Endometrial microvascular endothelial cells (primary cell): Measurements from ENCODE around the gene KRT80. TPM values are rescaled to one million over a fixed set of nuclear protein-coding genes. Genes with fewer than 3 reads are reported as not detected.

Source experiments
- in situ Hi-C: cut with HindIII; loops from 2 replicates; pipeline ENCODE4 v1.10.0; 2017; ENCODE audit warnings: low sequenced_read_pairs, low pct_unique_long_range_greater_than_20kb; ENCODE audit errors: inconsistent ontology term
- total RNA-seq: library from RNA; depleted of rRNA; stranded (reverse); fragments of >200 nt; gene quantifications from one replicate; pipeline ENCODE4 v1.2.3, GENCODE V29; 2015; ENCODE audit errors: inconsistent ontology term

The KRT80 gene
- total RNA-seq, 1 donor from 2014 or later: 6.2 TPM

DNA sequence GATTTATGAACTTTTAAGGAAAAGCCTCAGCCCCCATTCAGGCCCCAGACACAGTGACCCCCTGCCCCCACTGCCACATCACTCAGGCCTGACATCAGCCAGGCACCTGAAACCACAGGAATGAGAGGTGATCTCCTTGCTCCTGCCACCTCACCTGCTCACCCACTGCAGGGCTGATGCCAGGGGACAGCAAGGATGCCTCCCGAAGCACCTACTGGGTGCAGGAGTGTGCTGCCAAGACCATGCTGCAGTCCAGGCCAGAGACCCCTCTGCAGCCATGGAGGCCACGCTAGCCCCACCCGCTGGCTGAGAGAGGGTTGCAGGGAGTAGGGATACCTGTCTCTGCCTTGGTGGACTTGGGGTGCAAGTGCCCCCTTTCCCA lies 22.6 kb upstream of the KRT80 start:
- in situ Hi-C loops: loop anchor here (10.0 kb wide), 1 partner anchor 70 kb away; no protein-coding TSS in a partner anchor

DNA sequence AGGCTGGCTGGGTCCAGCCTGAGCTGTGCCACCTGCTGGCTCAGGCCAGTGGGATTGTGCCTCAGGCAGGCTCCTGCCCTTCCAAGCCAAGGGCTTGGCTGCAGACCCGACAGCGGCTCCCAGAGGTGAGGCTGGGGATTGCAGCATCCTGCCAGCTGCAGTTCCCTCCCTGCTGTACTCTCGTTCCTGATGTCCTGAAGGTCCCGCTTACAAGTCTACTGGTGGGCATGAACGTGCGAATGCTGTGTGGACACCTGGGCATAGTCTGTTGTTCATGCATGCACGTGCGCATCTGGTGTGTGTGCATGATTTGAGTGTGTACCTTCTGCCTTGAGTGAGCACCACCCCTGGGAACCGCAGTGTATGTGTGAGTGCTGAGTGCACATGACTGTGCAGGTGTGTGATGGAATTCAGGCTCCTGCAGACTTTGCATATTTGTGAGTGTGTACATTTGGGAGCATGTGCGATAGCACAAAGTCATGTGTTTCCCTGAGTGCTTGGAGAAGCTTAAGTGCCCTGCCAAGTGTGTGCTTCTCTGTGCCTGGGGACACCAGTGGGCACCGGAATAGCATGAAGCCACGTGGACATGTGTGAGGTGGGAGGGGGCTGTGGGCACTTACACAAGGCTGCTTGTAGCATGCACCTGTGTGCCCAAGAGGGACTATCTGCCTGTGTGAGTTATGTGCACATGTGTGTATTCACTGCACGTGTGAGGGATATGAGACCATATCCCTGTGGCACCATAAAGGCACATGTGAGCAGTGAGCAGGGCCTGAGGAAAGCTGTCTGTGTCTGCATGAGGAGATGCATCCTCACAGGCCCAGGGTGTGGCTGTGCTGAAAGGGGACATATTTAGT lies 22.0 kb upstream of the KRT80 start:
- in situ Hi-C loops: loop anchor here (10.0 kb wide), 1 partner anchor 71 kb away; no protein-coding TSS in a partner anchor

DNA sequence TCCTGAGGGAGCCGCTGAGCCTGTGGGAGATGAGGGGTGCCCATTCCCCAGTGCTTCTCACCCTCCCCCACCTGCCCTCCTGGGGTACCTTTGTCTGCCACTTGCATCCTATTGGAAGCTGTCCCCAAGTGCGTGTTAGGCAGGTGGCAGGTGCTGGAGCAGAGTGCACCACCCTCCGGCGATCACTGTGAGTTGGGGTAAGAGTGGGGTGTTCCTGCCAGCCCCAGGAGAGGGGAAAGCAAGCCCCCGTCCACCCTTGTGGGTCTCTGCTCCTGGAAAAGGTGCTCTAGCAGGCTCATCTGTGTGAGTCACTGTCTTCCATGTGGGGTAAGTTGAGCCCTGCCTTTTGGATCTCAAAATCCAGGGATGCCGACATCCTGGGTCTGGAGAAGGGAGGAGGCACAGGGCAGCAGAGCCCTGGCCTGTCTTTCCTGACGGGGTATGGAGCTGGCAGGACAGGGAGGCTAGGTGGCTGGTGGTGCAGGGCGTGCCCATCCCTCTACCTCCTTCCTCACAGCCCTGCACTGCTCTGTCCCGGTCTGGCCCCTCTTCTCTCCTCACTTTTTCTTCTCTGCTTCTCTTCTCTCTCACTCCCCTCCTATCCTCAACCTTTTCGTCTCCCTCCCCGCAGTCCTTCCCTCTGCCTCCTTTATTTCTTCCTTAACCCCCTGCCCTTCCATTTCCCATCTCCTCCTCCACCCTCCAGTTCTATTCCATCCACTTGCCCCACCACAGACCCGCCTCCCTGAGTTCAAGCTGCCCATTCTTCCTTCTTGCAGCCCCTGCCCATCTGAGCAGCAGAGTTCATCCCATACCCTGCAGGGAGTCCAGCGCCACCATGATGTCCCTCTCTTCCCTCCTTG lies 21.1 kb upstream of the KRT80 start:
- in situ Hi-C loops: loop anchor here (10.0 kb wide), 1 partner anchor 72 kb away; no protein-coding TSS in a partner anchor

DNA sequence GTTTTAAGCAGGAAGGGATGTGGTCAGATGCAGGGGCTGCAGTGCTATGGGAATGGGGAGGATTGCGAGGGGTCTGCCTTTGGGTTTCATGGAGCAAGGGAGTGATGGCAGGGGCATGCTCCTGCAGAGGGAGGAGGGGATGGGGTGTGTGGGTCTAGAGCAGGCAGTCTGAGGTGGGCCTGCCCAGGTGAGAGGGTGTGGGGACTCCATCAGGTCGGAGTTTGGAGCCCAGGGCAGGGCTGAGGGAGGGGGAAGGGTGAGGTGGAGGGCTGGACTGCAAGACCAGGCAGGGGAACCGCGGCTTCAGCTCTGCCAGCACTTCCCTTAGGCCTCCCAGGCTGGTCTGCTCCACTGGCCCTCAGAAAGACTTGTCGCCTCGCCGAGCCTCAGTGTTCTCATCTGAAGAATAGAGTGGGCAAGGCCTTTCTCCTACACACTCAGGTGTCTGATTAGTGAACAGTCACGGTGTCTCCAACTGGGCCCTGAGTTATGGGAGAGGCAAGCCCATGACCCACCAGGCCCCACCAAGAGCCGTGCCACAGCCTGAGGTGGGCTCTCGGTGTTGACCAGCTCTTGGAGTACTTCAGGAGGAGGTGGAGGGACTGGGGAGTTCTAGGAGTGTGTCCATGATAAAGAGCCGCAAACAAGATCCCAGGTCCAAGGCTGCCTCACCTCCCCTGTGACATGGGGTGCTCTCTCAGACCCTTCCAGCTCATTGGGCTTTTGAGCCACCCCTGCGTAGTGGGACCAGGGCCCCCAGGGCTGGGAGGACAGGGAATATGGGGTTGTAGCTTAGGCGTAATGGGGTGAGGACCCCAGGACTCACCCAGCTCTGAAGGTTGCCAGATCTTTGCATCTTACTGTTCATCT lies 20.1 kb upstream of the KRT80 start:
- in situ Hi-C loops: loop anchor here (10.0 kb wide), 1 partner anchor 73 kb away; no protein-coding TSS in a partner anchor

GRCh38 chr12:52210925-52211650 lies 19.3 kb upstream of the KRT80 start:
- in situ Hi-C loops: loop anchor here (10.0 kb wide), 1 partner anchor 74 kb away; no protein-coding TSS in a partner anchor

- in situ Hi-C loops: loop anchor here (10.0 kb wide), 1 partner anchor 74 kb away; no protein-coding TSS in a partner anchor
Measured at GRCh38 chr12:52210186-52210924, 18.5 kb upstream of the KRT80 start.

GRCh38 chr12:52209321-52209720 lies 17.5 kb upstream of the KRT80 start:
- in situ Hi-C loops: no loop called here

GRCh38 chr12:52208424-52209165 lies 16.8 kb upstream of the KRT80 start:
- in situ Hi-C loops: no loop called here

GRCh38 chr12:52207895-52208294 lies 16.1 kb upstream of the KRT80 start:
- in situ Hi-C loops: no loop called here

DNA sequence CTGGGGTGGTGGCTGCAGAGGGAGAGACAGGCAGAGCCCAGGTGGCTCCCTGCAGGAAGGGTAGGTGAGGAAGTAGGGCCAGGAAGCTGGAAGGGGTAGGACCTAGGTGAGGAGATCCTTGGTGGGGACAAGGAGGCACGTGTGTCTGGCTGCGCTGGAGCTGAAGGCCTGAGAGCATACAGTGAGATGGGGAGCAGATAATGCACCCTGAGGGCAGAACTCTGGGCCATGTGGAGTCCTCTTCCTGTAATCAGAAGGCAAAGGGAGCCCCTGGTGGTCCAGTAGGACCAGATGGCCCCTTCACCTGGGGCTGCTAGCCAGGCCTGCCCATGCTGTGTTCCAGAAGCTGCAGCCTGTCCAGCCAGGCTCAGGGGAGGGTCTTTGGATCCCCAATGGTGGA lies 15.3 kb upstream of the KRT80 start:
- in situ Hi-C loops: no loop called here

DNA sequence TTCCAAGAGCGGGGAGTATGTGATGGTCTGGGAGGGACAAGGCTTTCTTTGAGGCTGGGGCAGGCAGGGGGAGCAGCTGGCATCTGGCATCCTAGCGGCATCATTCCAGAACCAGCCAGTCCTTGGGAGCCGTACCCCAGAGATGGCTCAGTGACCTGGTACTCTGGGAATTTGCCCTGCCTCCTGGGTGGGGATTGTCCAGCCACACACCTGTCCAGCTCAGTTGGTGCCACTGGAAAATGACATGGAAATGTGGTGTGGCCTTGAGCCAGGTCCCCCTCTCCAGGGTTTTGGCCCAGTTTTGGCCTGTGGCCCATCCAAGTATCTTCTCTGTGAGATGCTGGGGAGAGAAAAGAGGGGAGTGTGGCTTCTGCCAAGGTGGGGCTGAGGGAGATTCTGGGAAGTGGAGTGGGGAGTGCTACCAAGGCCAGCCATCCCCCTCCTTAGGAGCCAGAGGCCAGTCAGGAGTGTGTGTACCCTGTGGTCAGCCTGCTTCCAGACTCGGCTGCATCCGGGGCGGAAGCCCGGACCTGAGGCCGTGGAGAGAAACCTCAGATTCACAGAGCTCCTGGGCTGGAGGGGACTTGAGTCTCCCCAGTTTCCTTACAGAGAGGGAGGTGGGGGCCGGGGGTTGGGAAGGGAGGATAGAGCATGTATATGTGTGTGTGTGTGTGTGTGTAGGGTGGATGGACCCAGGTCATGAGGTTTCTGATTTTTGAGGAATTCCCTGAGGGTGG lies 14.7 kb upstream of the KRT80 start:
- in situ Hi-C loops: no loop called here

GRCh38 chr12:52205612-52206303 lies 13.9 kb upstream of the KRT80 start:
- in situ Hi-C loops: no loop called here

- in situ Hi-C loops: no loop called here
Measured at GRCh38 chr12:52204931-52205505, 13.2 kb upstream of the KRT80 start.

DNA sequence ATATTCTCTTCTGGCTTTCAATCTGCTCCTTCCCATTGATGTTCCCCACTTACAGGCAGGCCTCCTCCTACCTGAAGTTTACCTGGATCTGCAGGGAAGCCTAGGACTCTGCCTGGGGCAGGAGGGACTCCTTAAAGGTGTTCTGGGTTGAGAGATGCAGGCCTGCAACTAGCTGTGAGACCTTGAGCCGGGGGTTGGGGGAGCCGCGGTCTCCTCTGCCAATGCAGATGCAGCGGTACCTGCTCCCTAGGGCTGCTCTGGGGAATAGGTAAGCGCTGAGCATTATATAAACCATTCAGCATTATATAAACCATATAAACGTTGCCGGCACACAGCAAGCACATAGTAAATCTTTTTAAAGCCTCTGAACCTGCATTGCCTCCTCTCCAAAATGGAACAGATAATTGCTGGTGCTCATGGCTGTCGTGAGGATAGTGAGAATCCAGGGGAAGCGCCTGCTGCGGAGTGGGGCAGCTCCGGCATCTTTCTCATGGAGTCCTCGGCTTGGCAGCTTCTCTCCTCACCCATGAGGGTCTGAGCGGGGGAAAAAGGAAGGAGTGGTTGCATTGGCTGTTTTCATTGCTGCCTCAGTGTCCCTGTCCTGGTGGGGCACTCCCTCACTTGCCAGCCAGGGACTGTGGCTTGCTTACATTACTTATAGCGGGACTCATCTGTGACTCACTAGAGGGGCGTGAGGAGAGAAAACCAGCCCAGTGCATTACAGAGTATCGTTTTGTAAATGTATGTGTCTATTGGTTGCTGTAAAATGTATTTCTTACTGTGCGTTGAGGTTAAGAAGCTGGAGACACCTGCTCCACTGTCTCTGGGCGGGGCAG lies 12.5 kb upstream of the KRT80 start:
- in situ Hi-C loops: no loop called here
